Measurements from ENCODE around the gene CECR2. TPM values are rescaled to one million over a fixed set of nuclear protein-coding genes. Genes with fewer than 3 reads are reported as not detected.

CECR2 gene
- total RNA-seq, 1 experiment from 2014 or later = 3.6 TPM

GRCh38 chr22:17430412-17430811, 61.2 kb downstream of the CECR2 start:
- ChIA-PET CTCF (no interaction called here), POLR2A (no interaction called here)
- no TSS peak for BruUV-seq (replicated peaks)
- no peaks in the 10 kb centered on the region for H3K36me3 ChIP-seq (ENCODE audit: control insufficient read depth, insufficient read depth, low read length)
- no peak overlapping the region for H3K27ac ChIP-seq (ENCODE audit: low read length)
- no peaks in the 10 kb centered on the region for H3K4me1 ChIP-seq (ENCODE audit: control insufficient read depth, insufficient read depth, low read length)
- H3K27me3 ChIP-seq (ENCODE audit: control insufficient read depth, insufficient read depth, low read length) = no peaks in the 10 kb centered on the region
- in situ Hi-C loops (cut with HindIII; ENCODE audit: low pct_unique_long_range_greater_than_20kb, low sequenced_read_pairs) (no loop called here), intact Hi-C loops (cut with micrococcal nuclease; ENCODE audit: unreplicated experiment) (no loop called here)
- TF ChIP-seq SIN3A (IDR thresholded peaks at IDR 0.05; ENCODE audit: borderline replicate concordance, insufficient read depth, low read depth, low read length) (no peak), TCF7L2 (IDR thresholded peaks at IDR 0.05; ENCODE audit: low read depth, low read length) (no peak), POLR2AphosphoS5 (IDR thresholded peaks at IDR 0.05; ENCODE audit: low read depth, low read length) (no peak)
- TF ChIP-seq, protein P1, sequence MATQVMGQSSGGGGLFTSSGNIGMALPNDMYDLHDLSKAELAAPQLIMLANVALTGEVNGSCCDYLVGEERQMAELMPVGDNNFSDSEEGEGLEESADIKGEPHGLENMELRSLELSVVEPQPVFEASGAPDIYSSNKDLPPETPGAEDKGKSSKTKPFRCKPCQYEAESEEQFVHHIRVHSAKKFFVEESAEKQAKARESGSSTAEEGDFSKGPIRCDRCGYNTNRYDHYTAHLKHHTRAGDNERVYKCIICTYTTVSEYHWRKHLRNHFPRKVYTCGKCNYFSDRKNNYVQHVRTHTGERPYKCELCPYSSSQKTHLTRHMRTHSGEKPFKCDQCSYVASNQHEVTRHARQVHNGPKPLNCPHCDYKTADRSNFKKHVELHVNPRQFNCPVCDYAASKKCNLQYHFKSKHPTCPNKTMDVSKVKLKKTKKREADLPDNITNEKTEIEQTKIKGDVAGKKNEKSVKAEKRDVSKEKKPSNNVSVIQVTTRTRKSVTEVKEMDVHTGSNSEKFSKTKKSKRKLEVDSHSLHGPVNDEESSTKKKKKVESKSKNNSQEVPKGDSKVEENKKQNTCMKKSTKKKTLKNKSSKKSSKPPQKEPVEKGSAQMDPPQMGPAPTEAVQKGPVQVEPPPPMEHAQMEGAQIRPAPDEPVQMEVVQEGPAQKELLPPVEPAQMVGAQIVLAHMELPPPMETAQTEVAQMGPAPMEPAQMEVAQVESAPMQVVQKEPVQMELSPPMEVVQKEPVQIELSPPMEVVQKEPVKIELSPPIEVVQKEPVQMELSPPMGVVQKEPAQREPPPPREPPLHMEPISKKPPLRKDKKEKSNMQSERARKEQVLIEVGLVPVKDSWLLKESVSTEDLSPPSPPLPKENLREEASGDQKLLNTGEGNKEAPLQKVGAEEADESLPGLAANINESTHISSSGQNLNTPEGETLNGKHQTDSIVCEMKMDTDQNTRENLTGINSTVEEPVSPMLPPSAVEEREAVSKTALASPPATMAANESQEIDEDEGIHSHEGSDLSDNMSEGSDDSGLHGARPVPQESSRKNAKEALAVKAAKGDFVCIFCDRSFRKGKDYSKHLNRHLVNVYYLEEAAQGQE (IDR thresholded peaks at IDR 0.05; ENCODE audit: insufficient read depth in 1 of 2, low read depth in 2 of 2, low read length in 1 of 2) = no peak
- TF ChIP-seq, protein P2, sequence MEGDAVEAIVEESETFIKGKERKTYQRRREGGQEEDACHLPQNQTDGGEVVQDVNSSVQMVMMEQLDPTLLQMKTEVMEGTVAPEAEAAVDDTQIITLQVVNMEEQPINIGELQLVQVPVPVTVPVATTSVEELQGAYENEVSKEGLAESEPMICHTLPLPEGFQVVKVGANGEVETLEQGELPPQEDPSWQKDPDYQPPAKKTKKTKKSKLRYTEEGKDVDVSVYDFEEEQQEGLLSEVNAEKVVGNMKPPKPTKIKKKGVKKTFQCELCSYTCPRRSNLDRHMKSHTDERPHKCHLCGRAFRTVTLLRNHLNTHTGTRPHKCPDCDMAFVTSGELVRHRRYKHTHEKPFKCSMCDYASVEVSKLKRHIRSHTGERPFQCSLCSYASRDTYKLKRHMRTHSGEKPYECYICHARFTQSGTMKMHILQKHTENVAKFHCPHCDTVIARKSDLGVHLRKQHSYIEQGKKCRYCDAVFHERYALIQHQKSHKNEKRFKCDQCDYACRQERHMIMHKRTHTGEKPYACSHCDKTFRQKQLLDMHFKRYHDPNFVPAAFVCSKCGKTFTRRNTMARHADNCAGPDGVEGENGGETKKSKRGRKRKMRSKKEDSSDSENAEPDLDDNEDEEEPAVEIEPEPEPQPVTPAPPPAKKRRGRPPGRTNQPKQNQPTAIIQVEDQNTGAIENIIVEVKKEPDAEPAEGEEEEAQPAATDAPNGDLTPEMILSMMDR (IDR thresholded peaks at IDR 0.05) = no peak
- ATAC-seq (no peak), DNase-seq (ENCODE audit: low read depth, low spot score) (no peak)
- no peaks in the 10 kb centered on the region for H3K9me3 ChIP-seq (ENCODE audit: control insufficient read depth, insufficient read depth, low read depth, low read length)
- no peak overlapping the region for H3K4me3 ChIP-seq (ENCODE audit: low read depth in 2 of 2, low read length in 2 of 2)

GRCh38 chr22:17431179-17431578, 61.9 kb downstream of the CECR2 start:
- H3K27me3 ChIP-seq (ENCODE audit: control insufficient read depth, insufficient read depth, low read length) = no peaks in the 10 kb centered on the region
- DNase-seq (ENCODE audit: low read depth, low spot score) = no peak
- intact Hi-C loops (cut with micrococcal nuclease; ENCODE audit: unreplicated experiment) (no loop called here), in situ Hi-C loops (cut with HindIII; ENCODE audit: low pct_unique_long_range_greater_than_20kb, low sequenced_read_pairs) (no loop called here)
- no TSS peak for BruUV-seq (replicated peaks)
- no peak overlapping the region for H3K4me3 ChIP-seq (ENCODE audit: low read depth in 2 of 2, low read length in 2 of 2)
- H3K4me1 ChIP-seq (ENCODE audit: control insufficient read depth, insufficient read depth, low read length) = no peaks in the 10 kb centered on the region
- ChIA-PET CTCF (no interaction called here), POLR2A (no interaction called here)
- no peaks in the 10 kb centered on the region for H3K9me3 ChIP-seq (ENCODE audit: control insufficient read depth, insufficient read depth, low read depth, low read length)
- TF ChIP-seq, protein P1 (IDR thresholded peaks at IDR 0.05; ENCODE audit: insufficient read depth in 1 of 2, low read depth in 2 of 2, low read length in 1 of 2) = no peak
- no peak for TF ChIP-seq TCF7L2 (IDR thresholded peaks at IDR 0.05; ENCODE audit: low read depth, low read length)
- no peak for TF ChIP-seq SIN3A (IDR thresholded peaks at IDR 0.05; ENCODE audit: borderline replicate concordance, insufficient read depth, low read depth, low read length)
- no peak for TF ChIP-seq POLR2AphosphoS5 (IDR thresholded peaks at IDR 0.05; ENCODE audit: low read depth, low read length)
- TF ChIP-seq, protein P2 (IDR thresholded peaks at IDR 0.05) = no peak
- H3K36me3 ChIP-seq (ENCODE audit: control insufficient read depth, insufficient read depth, low read length) = no peaks in the 10 kb centered on the region
- no peak overlapping the region for H3K27ac ChIP-seq (ENCODE audit: low read length)
- ATAC-seq = no peak
